Fibroblast of lung (primary cell): ENCODE measurements around the gene ATRNL1. TPM values are rescaled to one million over a fixed set of nuclear protein-coding genes. Genes with fewer than 3 reads are reported as not detected.
"Not testable (repeated sequence)": the region's sequence is repeated elsewhere in the genome, so short reads cannot be mapped to it uniquely, and the experiment has no call there.

Source experiments
- DNase-seq, 2 donors: peaks; one replicate each; pipeline versions ENCODE4 v3.0.0 to v3.0.0-alpha.2; 2010; ENCODE audit warnings: low read depth in 2 of 2
- H2AFZ ChIP-seq: 2 replicates; pipeline ENCODE4 v1.5.1; 2012; ENCODE audit warnings: low read length, control low read depth, inconsistent platforms
- H3K27ac ChIP-seq: 2 replicates; pipeline ENCODE4 v1.5.1; 2011; ENCODE audit warnings: low read length, control low read depth; ENCODE audit not compliant: insufficient read depth
- H3K27me3 ChIP-seq: 2 replicates; pipeline ENCODE4 v1.5.1; 2011; ENCODE audit warnings: mild to moderate bottlenecking, low read length; ENCODE audit not compliant: control insufficient read depth, insufficient read depth
- H3K36me3 ChIP-seq: 2 replicates; pipeline ENCODE4 v1.5.1; 2011; ENCODE audit warnings: low read length; ENCODE audit not compliant: control insufficient read depth, insufficient read depth
- H3K4me1 ChIP-seq: 2 replicates; pipeline ENCODE4 v1.5.1; 2011; ENCODE audit warnings: low read length; ENCODE audit not compliant: control insufficient read depth, insufficient read depth; ENCODE audit errors: extremely low read depth
- H3K4me2 ChIP-seq: 2 replicates; pipeline ENCODE4 v1.5.1; 2011; ENCODE audit warnings: low read length, control low read depth; ENCODE audit not compliant: insufficient read depth; ENCODE audit errors: extremely low read depth
- H3K4me3 ChIP-seq, 4 experiments: fragments of 200-600 bp in 1 of 4; sonication (generic) in 1 of 4; replicated peaks in 1 of 4; 2 replicates each; pipeline ENCODE4 v1.5.1; 2011 to 2016; ENCODE audit warnings: low read length in 4 of 4, low read depth in 3 of 4, mild to moderate bottlenecking in 3 of 4, control low read depth in 2 of 4, inconsistent platforms in 1 of 4, mixed read lengths in 1 of 4; ENCODE audit not compliant: insufficient read depth in 1 of 4; ENCODE audit errors: control extremely low read depth in 1 of 4
- H3K79me2 ChIP-seq: 2 replicates; pipeline ENCODE4 v1.5.1; 2012; ENCODE audit warnings: mild to moderate bottlenecking, low read length, inconsistent platforms; ENCODE audit not compliant: control insufficient read depth, insufficient read depth
- H3K9ac ChIP-seq: 2 replicates; pipeline ENCODE4 v1.5.1; 2011; ENCODE audit warnings: mild to moderate bottlenecking, low read length, control low read depth; ENCODE audit not compliant: insufficient read depth
- H3K9me3 ChIP-seq: 2 replicates; pipeline ENCODE4 v1.5.1; 2012; ENCODE audit warnings: low read depth, low read length; ENCODE audit not compliant: control insufficient read depth, insufficient read depth
- H4K20me1 ChIP-seq: 2 replicates; pipeline ENCODE4 v1.5.1; 2011; ENCODE audit warnings: low read length; ENCODE audit not compliant: control insufficient read depth, insufficient read depth; ENCODE audit errors: extremely low read depth
- CTCF ChIP-seq, 2 donors: IDR thresholded peaks in 1 of 2; conservative IDR thresholded peaks in 1 of 2; 1 replicate in 1 of 2; 2 replicates in 1 of 2; pipeline ENCODE4 v1.5.1; 2011 to 2012; ENCODE audit warnings: low read length in 2 of 2, control low read depth in 1 of 2, inconsistent platforms in 1 of 2, low read depth in 1 of 2, mild to moderate bottlenecking in 1 of 2
- EZH2 ChIP-seq: IDR thresholded peaks from 2 replicates; pipeline ENCODE4 v1.5.1; 2012; ENCODE audit warnings: low read length, control low read depth, mild to moderate bottlenecking; ENCODE audit errors: missing control alignments
- polyA plus RNA-seq, 2 donors: library from polyadenylated mRNA; depleted of rRNA in 1 of 2; stranded (reverse) in 1 of 2; unstranded in 1 of 2; fragments of >200 nt; gene quantifications; 2 replicates each; pipeline ENCODE4 v1.2.1, GENCODE V29; 2011 to 2012; ENCODE audit warnings: missing spikeins in 1 of 2
- total RNA-seq: library from RNA; depleted of rRNA; stranded (reverse); fragments of >200 nt; gene quantifications from 2 replicates; pipeline ENCODE4 v1.2.1, GENCODE V29; 2014

The ATRNL1 gene
- total and polyA plus RNA-seq, 2 donors (not counting 1 experiment from before 2014, with no cell fraction given) = 0.33 TPM

- DNase-seq = no peak
- no peak overlapping the region for H2AFZ ChIP-seq
- no peak overlapping the region for H3K4me3 ChIP-seq
- no peaks in the 10 kb centered on the region for H3K9me3 ChIP-seq
- no peak overlapping the region for H3K4me2 ChIP-seq
- H3K79me2 ChIP-seq = no peaks in the 10 kb centered on the region
- TF ChIP-seq CTCF (conservative IDR thresholded peaks at IDR 0.05 in 1 of 2, IDR thresholded peaks at IDR 0.05 in 1 of 2; ENCODE audit: low read depth in 1 of 2, low read length in 2 of 2) (no peak), EZH2 (no peak)
- no peak overlapping the region for H3K9ac ChIP-seq
- H3K36me3 ChIP-seq = no peaks in the 10 kb centered on the region
- H3K4me1 ChIP-seq = no peaks in the 10 kb centered on the region
- H3K27ac ChIP-seq = no peak overlapping the region
- no peaks in the 10 kb centered on the region for H3K27me3 ChIP-seq
- H4K20me1 ChIP-seq = no peaks in the 10 kb centered on the region
Measured at GRCh38 chr10:115222039-115222438, 128.9 kb downstream of the ATRNL1 start.

- H3K27me3 ChIP-seq = no peaks in the 10 kb centered on the region
- H2AFZ ChIP-seq = no peak overlapping the region
- H3K4me1 ChIP-seq = no peaks in the 10 kb centered on the region
- no peak overlapping the region for H3K9ac ChIP-seq
- no peak for TF ChIP-seq CTCF (conservative IDR thresholded peaks at IDR 0.05 in 1 of 2, IDR thresholded peaks at IDR 0.05 in 1 of 2; ENCODE audit: low read depth in 1 of 2, low read length in 2 of 2)
- TF ChIP-seq EZH2 = no peak
- no peak overlapping the region for H3K4me3 ChIP-seq
- H3K27ac ChIP-seq = no peak overlapping the region
- no peaks in the 10 kb centered on the region for H3K9me3 ChIP-seq
- DNase-seq = no peak
- H3K4me2 ChIP-seq = no peak overlapping the region
- no peaks in the 10 kb centered on the region for H4K20me1 ChIP-seq
- no peaks in the 10 kb centered on the region for H3K36me3 ChIP-seq
- no peaks in the 10 kb centered on the region for H3K79me2 ChIP-seq
Measured at GRCh38 chr10:115239761-115240160, 146.6 kb downstream of the ATRNL1 start.

GRCh38 chr10:115250784-115251183, 157.6 kb downstream of the ATRNL1 start:
- no peak for DNase-seq
- TF ChIP-seq EZH2 (no peak), CTCF (conservative IDR thresholded peaks at IDR 0.05 in 1 of 2, IDR thresholded peaks at IDR 0.05 in 1 of 2; ENCODE audit: low read depth in 1 of 2, low read length in 2 of 2) (no peak)
- no peaks in the 10 kb centered on the region for H3K79me2 ChIP-seq

GRCh38 chr10:115253765-115254164, 160.6 kb downstream of the ATRNL1 start:
- not testable (repeated sequence) for H3K79me2 ChIP-seq, H3K4me2 ChIP-seq, H3K4me1 ChIP-seq, H3K9me3 ChIP-seq, H3K4me3 ChIP-seq, H3K36me3 ChIP-seq, H3K27ac ChIP-seq, H2AFZ ChIP-seq, H3K27me3 ChIP-seq, H4K20me1 ChIP-seq, H3K9ac ChIP-seq, DNase-seq

More at GRCh38 chr10:115250784-115251183, 157.6 kb downstream of the ATRNL1 start:
- no peak overlapping the region for H3K9ac ChIP-seq
- no peaks in the 10 kb centered on the region for H3K36me3 ChIP-seq
- no peaks in the 10 kb centered on the region for H3K9me3 ChIP-seq
- H3K4me2 ChIP-seq = no peak overlapping the region
- H4K20me1 ChIP-seq = no peaks in the 10 kb centered on the region
- no peak overlapping the region for H2AFZ ChIP-seq
- no peak overlapping the region for H3K4me3 ChIP-seq
- H3K27me3 ChIP-seq = no peaks in the 10 kb centered on the region
- H3K27ac ChIP-seq = no peak overlapping the region
- H3K4me1 ChIP-seq = no peaks in the 10 kb centered on the region
